NT2/D1 (cell line): ENCODE measurements around the gene AQP2.

Source experiments
- DNase-seq: peaks from one replicate; pipeline ENCODE4 v3.0.0-alpha.2; 2011; ENCODE audit warnings: low read depth, low spot score
- H3K27me3 ChIP-seq: 2 replicates; pipeline ENCODE4 v1.6.0; 2011; ENCODE audit warnings: mild to moderate bottlenecking; ENCODE audit not compliant: insufficient read length, insufficient read depth
- H3K36me3 ChIP-seq: 2 replicates; pipeline ENCODE4 v1.6.1; 2011; ENCODE audit warnings: mild to moderate bottlenecking, low read length, mixed read lengths; ENCODE audit not compliant: insufficient read depth, insufficient read length
- H3K4me1 ChIP-seq: 2 replicates; pipeline ENCODE4 v1.5.1; 2011; ENCODE audit not compliant: insufficient read depth, insufficient read length
- H3K4me3 ChIP-seq: 2 replicates; pipeline ENCODE4 v1.5.1; 2011; ENCODE audit warnings: low read depth; ENCODE audit not compliant: insufficient read length
- H3K9ac ChIP-seq: 2 replicates; pipeline ENCODE4 v1.6.0; 2011; ENCODE audit warnings: low read depth; ENCODE audit not compliant: insufficient read length
- H3K9me3 ChIP-seq: 2 replicates; pipeline ENCODE4 v1.5.1; 2011; ENCODE audit warnings: mild to moderate bottlenecking, low read length; ENCODE audit not compliant: insufficient read depth
- SUZ12 ChIP-seq: IDR thresholded peaks from 2 replicates; pipeline ENCODE4 v1.6.1; 2011; ENCODE audit not compliant: insufficient read length, insufficient read depth; ENCODE audit errors: extremely low read depth
- YY1 ChIP-seq: IDR thresholded peaks from 2 replicates; pipeline ENCODE4 v1.6.1; 2011; ENCODE audit not compliant: insufficient read length, insufficient read depth
- ZNF274 ChIP-seq: IDR thresholded peaks from 2 replicates; pipeline ENCODE4 v1.6.1; 2011; ENCODE audit warnings: mild to moderate bottlenecking, low read depth, low read length

The AQP2 gene

DNA sequence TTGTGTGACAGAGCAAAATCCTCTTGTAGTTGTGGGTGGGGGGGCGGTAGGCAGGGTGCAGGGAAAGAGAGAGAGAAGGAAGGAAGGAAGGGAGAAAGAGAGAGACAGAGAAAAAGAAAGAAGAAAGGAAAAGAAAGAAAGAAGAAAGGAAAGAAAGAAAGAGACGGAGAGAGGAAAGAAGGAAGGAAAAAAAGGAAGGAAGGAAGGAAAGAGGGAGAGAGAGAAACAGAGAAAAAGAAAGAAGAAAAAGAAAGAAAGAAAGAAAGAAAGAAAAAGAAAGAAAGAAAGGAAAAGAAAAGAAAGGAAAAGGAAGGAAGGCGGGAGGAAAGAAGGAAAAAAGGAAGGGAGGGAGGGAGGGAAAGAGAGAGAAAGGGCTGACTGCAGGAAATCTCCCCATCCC is 29.2 kb upstream of the AQP2 start:
- H3K9me3 ChIP-seq: no peaks in the 10 kb centered on the region
- H3K36me3 ChIP-seq: no peaks in the 10 kb centered on the region
- peaks cover 10% of the 10 kb centered on the region for H3K4me1 ChIP-seq
- H3K27me3 ChIP-seq: peaks cover 4% of the 10 kb centered on the region
- DNase-seq: no peak
- H3K9ac ChIP-seq: no peak overlapping the region
- H3K4me3 ChIP-seq: no peak overlapping the region
- TF ChIP-seq YY1: no peak

DNA sequence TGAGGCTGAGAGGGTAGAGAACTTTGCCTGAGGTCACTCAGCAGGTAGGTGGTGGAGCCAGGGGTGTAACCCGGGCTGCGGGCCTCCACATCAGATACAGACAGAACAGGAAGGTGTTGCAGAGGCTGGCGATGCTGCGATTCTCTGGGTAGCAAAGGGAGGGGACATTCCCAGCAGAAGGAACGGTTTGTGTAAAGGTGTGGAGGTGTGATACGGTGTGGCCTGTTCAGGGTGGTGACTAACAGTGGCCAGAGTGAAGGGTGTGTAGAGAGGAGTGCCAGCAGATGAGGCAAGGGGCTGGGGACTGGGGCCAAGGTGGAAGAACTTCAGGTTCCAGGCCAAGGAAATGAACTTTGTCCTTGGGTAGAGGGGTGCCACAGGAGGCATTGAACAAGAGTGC is 28.6 kb upstream of the AQP2 start:
- no peak overlapping the region for H3K4me3 ChIP-seq
- H3K9me3 ChIP-seq: no peaks in the 10 kb centered on the region
- TF ChIP-seq SUZ12 (no peak), ZNF274 (no peak), YY1 (no peak)
- peaks cover 4% of the 10 kb centered on the region for H3K27me3 ChIP-seq
- peaks cover 9% of the 10 kb centered on the region for H3K4me1 ChIP-seq
- no peaks in the 10 kb centered on the region for H3K36me3 ChIP-seq
- H3K9ac ChIP-seq: no peak overlapping the region
- no peak for DNase-seq

DNA sequence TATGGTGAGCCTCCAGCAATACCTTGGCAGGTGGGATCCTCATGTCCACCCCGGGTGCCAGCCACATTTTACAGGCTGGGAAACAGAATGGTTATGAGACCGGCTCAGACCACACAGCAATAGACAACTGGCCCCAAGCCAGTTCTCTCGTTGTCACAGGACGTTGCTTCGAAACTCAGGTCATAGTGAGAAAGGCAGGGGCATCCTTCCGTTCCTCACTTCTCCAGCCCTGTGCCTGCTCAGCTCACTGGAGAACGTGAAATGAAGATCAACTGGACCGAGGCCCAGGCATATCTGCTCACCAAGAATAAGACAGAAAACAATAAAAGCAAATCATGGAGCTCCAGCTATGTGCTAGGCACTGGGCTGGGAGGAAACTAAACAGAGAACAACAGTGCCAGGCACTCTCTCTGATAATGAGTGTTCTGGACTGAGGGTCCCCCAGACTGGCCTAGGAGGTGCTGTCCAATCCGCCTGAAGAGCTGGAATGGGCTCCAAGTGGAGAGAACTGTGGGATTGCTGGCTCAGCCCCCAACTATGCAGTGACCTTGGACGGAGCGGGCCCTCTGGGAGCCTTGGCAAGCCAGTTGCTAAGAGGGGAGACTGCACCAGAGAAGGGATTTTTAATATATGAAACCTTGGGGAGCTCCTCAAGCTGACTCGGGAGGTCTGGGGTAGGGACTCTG is 28.0 kb upstream of the AQP2 start:
- H3K9me3 ChIP-seq: no peaks in the 10 kb centered on the region
- peaks cover 5% of the 10 kb centered on the region for H3K4me1 ChIP-seq
- no peak overlapping the region for H3K4me3 ChIP-seq
- TF ChIP-seq YY1: no peak
- TF ChIP-seq SUZ12: no peak
- peaks cover 4% of the 10 kb centered on the region for H3K27me3 ChIP-seq
- H3K9ac ChIP-seq: no peak overlapping the region
- H3K36me3 ChIP-seq: no peaks in the 10 kb centered on the region
- DNase-seq: no peak

DNA sequence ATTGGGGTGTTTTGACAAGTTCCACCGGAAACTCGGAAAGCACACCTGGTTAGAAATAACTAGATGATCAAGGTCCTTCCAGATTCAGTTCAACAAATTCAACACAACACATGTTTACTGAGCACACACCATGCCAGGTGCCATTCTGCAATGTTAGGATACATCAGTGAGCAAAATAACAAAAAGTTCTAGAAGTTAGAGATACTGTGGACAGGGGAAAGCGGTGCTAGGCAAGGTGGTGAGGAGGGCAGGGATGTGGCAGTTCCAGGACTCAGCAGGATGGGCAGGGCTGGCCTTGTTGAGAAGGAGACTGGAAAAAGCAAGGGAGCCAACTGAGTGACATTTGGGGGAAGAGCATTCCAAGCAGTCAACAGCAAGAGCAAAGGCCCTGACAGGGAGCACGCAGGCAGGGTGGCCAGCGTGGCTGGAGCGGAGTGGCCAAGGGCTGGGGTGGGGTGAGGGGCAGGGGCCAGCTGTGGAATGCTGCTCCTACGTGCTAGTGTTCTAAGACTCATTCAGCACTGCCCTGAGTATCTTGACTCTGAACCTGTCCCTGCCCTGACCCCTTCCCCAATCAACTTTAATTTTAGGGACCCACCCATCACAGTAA is 27.4 kb upstream of the AQP2 start:
- no peaks in the 10 kb centered on the region for H3K9me3 ChIP-seq
- H3K36me3 ChIP-seq: no peaks in the 10 kb centered on the region
- H3K9ac ChIP-seq: no peak overlapping the region
- H3K27me3 ChIP-seq: peaks cover 4% of the 10 kb centered on the region
- no peaks in the 10 kb centered on the region for H3K4me1 ChIP-seq
- TF ChIP-seq ZNF274: no peak
- TF ChIP-seq YY1: no peak
- no peak for TF ChIP-seq SUZ12
- DNase-seq: no peak
- H3K4me3 ChIP-seq: no peak overlapping the region

DNA sequence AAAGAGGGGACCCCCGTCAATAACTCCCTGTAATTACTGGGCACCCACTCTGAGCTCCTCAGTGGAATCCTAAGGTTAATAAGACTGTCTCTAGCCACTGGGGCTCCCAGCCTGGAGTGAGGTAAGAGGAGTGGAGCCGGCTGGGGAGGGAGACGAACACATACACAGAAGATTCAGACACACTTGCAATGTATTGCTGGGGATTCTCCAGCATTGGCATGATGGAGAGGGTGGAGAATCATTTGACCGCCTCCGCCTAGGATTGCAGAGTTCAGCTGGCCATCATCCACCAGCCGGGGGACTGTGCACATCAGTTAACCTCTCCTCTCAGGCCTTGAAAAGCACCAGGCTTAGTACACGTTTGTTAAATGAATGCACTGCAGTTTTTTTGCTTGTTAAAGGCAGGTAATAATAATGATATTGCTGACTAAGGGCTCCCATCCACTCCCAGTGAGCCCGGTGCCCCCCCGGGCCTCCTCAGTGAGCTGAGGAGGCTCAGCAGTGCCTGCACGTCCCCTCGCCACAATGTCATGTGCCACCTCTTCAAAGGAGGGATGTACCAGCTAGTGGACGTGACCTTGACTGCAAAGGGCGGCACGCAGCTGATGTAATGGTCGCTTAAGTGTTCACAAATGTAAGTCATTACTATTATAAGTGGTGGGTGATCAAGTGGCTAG is 26.5 kb upstream of the AQP2 start:
- H3K36me3 ChIP-seq: no peaks in the 10 kb centered on the region
- no peak for TF ChIP-seq ZNF274
- no peak for TF ChIP-seq SUZ12
- no peak for TF ChIP-seq YY1

DNA sequence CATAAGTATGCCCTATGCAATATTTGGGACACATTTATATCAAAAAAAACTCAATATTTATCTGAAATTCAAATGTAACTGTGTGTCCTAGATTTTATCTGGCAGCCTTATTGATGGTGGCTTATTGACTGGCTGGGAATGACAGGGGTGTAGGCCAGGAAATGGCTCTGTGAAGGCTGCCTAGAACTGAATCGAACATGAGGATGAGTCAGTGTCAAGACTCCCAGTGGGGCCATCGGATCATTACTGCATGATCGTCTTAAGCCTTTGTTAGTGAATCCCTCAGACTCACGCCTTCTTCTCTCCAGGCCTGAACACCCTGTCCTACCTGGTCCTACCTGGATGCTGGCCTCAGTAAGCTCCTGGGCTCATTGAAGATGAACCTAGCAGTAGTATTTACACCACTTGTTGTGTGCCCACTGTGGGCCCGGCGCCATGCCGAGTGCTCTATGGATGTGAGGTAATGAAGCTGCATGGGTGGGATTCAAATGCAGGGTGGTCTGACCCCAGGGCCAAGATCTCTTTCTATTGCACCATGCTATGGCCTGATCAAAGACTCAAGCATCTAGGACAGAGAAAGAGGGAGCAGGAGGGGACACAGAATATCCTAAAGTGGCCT is 25.8 kb upstream of the AQP2 start:
- no peaks in the 10 kb centered on the region for H3K4me1 ChIP-seq
- peaks cover 4% of the 10 kb centered on the region for H3K27me3 ChIP-seq
- DNase-seq: no peak
- no peak overlapping the region for H3K4me3 ChIP-seq
- H3K36me3 ChIP-seq: no peaks in the 10 kb centered on the region
- no peak for TF ChIP-seq YY1
- no peak for TF ChIP-seq ZNF274
- TF ChIP-seq SUZ12: no peak
- H3K9me3 ChIP-seq: no peaks in the 10 kb centered on the region
- H3K9ac ChIP-seq: no peak overlapping the region

More for the DNA sequence above, 26.5 kb upstream of the AQP2 start:
- Histone ChIP-seq H3K27me3 (peaks cover 4% of the 10 kb centered on the region), H3K9me3 (no peaks in the 10 kb centered on the region), H3K4me3 (no peak overlapping the region), H3K9ac (no peak overlapping the region), H3K4me1 (no peaks in the 10 kb centered on the region)
- no peak for DNase-seq

DNA sequence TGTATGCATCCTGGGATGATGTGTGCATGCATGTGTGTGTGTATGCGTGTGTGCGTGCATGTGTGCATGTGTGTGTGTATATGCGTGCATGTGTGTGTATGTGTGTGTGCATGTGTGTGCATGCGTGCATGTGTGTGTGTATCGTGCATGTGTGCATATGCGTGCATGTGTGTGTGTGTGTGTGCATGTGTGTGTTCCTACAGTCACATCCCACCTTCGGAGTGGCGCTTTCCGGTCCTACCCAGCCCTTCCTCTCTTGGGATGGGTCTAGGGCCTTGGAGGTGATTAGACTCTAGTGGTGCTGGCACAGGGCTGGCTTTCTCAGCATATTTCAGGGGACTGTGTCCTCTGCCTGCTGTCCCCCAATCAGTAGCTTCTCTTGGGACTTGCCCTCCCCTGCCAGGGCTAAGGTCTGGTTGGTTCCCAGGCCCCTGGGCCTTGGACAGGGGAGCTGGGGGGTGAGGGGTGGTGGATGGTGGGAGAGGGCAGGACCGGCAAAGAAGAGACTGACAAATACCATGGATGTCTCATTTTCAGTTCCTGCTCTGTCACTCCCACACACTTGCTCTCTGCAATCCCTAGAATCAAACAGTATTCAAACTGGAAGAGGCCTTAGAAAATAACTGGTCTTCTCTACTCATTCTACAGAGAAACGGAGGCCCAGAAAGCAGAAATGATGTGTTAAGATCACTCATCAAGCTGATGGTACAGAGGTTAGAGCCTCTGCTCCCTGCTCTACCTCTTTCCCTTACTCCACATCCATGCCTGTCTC is 24.9 kb upstream of the AQP2 start:
- Histone ChIP-seq H3K4me1 (no peaks in the 10 kb centered on the region), H3K36me3 (no peaks in the 10 kb centered on the region), H3K4me3 (no peak overlapping the region), H3K27me3 (peaks cover 4% of the 10 kb centered on the region), H3K9me3 (no peaks in the 10 kb centered on the region), H3K9ac (no peak overlapping the region)
- DNase-seq: no peak
- TF ChIP-seq YY1 (no peak), SUZ12 (no peak), ZNF274 (no peak)
